Dedifferentiated amniotic fluid mesenchymal stem cell (primary cell): ENCODE measurements around the gene BIN2.
A peak's percentile ranks its signal among the peaks of the same experiment; 100 is the strongest.
"Not testable (repeated sequence)": the region's sequence is repeated elsewhere in the genome, so short reads cannot be mapped to it uniquely, and the experiment has no call there.

Experiments
- DNase-seq: peaks from one replicate; pipeline ENCODE4 v3.0.0-alpha.2; 2016; ENCODE audit errors: extremely low spot score

BIN2 gene

DNA sequence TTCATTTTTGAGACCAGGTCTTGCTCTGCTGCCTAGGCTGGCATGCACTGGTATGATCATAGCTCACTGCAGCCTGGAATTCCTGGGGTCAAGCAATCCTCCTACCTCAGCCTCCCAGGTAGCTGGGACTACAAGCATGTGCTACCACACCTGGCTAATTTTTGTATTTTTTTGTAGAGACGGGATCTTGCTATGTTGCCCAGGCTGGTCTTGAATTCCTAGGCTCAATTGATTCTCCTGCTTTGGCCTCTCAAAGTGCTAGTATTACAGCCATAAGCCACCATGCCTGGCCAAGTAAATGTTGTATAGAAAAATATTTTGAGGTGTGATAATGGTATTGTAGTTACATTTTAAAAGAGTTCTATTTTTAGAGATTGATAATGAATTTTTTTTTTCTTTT lies 12.6 kb downstream of the BIN2 start:
- DNase-seq = no peak

DNA sequence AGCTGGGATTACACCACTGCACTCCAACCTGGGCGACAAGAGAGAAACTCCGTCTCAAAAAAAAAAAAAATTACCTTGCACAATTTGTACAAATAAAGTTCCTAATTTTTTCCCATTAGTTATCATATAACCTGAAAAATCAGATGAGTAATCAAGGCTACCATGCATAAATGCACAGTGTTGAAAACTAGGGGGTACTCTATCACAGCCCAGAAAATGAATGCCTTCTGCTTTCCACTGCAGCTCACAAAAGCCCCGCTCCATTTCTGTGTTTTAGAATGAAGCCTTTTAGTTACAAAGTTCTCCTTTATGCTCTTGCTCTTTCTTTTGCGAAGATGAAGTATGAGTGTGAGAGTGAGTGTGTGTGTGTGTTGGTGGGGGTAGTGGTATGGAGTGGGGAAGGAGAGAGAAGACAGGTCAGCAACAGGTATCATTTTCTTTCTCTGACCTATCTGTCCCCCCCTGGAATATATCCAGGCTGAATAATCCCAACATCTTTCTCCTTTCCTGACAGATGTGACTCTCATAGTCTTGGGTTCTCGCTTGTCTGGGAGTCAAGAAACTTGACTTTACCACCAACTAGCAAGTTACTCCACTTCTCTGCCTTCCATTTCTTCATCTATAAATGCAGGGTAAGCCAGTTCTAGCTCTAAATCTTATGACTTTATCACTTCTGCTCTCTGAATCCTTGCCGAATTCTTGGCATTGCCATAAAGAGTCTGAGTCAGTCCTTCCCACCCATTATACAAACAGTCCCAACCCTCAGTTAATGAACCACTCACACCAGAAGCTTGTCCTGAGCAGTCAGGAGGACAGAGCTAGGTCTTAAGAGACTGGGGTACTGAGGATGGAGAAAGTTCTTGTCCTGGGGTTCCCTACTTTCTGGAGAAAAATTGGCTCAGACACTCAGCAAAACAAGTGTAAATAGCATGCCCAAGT lies 16.1 kb downstream of the BIN2 start:
- DNase-seq = peak; percentile 72

DNA sequence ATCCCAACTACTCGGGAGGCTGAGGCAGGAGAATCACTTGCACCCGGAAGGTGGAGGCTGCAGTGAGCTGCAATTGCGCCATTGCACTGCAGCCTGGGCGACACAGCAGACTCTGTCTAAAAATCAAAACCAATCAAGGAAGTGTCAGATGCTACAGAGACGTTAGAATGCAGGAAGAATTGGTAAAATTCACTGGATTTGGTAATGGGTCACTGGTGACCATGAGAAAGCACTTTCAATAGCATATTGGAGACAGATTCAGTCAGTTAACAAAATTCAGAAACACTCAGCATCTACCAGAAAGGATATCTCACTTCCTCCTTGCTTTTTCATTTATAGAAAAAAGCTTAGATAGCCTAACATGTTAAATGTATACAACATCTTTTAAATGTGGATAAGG lies 17.5 kb downstream of the BIN2 start:
- no peak for DNase-seq

DNA sequence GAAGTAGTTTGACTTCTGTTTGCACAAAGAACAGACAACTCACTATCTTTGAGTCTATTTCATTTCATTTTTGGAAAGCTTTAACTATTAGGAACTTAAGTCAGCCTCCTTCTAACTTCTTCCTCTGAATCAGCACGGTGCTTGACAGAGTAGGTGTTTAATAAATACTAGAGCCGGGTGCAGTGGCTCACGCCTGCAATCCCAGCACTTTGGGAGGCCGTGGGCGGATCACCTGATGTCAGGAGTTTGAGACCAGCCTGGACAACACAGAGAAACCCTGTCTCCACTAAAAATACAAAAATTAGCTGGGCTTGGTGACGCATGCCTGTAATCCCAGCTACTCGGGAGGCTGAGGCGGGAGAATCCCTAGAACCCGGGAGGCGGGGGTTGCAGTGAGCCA lies 23.2 kb downstream of the BIN2 start:
- not testable (repeated sequence) for DNase-seq

DNA sequence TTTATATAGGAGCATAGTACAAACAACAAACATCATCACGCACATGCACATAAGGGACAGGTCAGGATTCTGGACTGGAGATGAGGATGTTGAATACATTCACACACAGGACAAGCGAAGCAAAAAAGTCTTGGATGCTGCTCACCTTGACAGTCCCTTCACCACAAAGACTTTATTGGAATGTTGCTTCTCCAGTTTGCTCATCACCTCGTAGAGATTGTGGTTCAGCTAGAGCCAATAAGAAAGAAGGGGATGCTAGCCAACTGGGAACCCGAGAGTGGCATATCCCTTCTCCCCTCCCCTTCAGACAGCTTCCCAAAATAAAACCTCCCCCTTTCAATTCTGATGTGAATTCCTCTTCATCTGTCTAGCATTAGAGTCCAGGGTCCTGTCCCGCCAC lies 28.3 kb downstream of the BIN2 start:
- no peak for DNase-seq

DNA sequence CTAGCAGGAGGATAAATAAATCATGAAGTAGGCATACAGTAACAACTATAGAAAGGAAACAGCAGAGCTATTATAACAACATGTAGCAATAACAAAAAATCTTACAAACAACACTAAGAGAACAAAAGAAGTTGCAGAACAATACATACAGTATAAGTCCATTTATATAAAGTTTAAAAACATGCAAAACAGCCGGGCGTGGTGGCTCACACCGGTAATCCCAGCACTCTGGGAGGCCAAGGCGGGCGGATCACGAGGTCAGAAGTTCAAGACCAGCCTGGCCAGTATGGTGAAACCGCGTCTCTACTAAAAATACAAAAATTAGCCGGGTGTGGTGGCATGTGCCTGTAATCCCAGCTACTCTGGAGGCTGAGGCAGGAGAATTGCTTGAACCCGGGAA lies 29.9 kb downstream of the BIN2 start:
- not testable (repeated sequence) for DNase-seq

DNA sequence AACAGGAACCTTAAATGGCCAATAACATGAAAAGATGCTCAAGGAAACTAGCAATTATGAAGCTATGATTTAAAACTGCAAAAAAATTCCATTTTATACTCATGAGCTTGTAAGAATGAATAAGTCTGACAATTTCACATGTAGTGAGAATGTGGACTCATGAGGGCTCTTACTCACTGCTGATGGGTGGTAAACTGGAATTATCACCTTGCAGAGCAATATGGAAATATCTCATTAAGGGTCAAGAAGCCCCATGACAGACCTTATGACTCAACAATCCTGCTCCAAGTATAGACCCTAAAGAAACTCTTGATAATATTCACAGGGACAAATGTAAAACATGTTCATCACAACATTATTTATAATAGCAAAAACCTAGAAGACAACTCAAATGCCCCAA lies 30.3 kb downstream of the BIN2 start:
- no peak for DNase-seq

DNA sequence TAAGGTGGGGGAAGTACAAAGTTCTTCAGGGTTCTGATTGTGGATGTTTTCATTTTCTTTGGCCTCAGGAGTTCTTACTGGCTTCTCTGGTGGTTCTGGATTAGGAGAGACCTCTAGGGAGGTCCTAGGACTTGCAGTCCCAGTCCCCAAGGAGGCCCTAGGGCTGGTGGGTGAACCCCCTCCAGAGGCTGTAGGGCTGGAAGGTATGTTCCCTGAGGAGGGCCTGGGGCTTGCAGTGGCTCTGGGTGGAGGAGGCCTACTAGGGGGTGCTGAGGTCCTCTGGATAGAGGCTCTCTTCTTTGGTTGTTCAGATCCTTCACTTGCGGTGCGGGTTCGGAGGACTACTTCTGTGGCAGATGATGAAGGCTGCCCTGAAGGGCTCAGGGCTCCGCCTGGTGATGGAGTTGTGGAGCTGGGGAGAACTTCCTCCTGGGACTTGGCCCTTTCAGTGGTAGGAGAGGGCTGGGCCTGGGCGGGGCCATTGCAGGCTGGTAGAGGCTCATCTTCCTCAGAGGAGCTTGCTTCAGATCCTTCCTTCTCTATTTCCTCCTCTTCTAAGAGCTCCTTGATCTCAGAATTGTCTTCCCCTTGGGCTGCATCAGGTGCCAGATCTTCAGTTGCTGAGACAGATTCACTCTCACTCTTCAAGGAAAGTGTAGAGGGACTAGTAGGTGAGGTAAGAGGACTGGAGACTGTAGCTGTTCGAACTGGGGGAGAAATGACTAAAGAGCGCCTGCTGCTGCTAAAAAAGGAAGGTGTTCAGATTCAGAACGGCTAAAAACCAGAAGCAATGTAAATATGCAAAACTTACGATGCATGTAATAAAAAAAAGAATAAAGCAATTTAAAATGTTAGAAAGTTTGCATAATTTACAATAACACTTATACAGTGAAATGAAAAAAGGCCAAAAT lies 32.1 kb downstream of the BIN2 start:
- DNase-seq = not testable (repeated sequence)

DNA sequence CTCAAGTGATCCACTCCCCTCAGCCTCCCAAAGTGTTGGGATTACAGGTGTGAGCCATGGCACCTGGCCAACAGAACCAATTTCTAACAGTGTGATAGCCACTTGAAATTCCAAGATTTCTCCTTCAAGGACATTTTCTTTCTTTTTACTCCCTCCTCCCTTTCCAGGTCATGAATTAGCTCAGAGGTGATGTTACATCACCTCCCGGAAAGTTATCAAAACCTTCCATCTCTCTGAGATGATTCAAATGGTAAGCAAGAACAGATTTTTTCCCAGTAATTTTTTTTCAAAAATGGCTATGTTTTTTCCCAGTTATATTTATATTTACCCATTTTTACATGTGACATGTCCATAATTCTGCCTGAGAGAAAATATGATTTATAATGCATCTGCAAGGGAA lies 38.1 kb downstream of the BIN2 start:
- DNase-seq = no peak

DNA sequence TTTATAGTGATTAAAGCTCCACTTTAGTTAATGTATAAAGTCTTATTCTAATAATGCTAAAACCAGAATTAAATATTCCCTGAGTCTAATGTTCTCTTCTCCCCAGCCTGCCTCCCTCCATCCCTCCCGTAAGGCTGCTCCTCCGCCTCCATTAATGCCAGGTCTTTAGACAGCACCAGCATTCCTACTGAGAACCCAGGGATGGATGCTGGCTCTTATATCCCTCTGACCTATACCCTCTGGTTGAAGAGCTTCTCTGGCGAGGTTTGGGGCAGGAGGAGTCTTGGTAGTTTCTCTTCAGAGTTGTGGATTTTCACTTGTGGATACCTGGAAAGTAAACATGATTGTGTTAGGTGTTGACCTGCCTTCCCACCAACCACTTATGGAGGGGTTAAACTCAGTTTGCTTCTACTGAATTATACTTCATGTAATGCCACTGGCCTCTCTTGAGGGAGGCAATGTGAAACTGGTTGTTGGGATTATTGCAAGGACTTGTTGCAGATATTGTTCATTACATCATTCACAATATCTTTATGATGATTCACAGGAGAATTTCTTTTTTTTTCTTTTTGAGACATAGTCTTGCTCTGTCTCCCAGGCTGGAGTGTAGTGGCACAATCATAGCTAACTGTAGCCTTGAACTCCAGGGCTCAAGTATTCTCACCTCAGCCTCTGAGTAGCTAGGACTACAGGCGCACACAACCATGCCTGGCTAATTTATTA lies 42.6 kb downstream of the BIN2 start:
- peak; percentile 77 for DNase-seq

DNA sequence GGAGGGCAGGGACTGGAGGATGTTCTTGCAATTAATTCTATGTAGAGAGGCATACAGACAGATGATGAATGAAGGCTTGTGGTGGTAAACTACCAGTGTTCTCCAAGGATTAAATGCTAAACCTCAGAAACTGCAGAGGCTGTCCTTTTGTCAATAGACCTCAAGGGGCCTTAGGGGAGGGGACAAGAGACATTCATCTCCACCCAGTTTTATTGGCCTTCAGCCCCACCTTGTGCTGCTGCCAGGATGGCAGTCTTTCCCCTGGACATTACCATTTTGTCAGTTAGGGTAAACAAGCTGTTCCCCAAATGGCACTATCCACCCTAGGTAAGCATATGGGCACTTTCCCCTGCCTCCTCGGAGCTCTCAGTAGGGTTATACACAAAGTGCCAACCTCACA lies 48.9 kb downstream of the BIN2 start:
- no peak for DNase-seq

DNA sequence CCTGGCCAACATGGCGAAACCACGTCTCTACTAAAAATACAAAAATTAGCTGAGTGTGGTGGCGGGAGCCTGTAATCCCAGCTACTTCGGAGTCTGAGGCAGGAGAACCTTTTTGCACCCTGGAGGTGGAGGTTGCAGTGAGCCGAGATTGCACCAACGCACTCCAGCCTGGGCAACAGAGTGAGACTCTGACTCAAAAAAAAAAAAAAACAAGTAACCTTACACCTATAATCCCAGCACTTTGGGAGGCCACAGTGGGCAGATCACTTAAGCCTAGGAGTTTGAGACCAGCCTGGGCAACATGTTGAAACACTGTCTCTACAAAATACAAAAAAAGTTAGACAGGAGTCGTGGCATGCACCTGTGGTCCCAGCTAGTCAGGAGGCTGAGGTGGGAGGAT lies 51.2 kb downstream of the BIN2 start:
- DNase-seq = not testable (repeated sequence)

DNA sequence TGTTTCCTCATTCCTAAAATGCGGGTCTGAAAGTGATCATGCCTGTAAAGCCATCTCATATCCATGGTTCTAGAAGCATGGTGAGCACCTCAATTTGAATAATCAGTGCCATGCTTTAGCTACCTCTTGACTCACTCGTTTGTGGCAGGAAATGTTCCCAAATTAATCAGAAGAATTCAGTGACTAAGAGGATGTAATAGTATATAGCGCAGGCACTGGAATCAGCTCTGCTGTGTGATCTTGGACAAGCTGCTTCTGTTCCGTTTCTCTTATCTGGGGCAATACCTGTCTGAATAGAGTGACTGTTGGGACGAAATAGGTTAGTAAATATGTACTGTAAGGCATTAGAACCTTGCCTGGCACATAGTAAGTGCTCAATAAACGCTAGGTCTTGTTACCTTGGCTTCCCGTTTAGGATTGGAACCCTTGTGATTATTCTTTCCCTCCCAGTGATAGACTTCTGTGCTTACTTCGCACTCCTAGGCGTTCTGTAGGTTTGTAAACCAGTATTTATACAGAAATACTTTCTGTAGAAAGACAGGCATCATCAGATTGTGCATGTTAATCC lies 52.9 kb downstream of the BIN2 start:
- peak; percentile 68 for DNase-seq

DNA sequence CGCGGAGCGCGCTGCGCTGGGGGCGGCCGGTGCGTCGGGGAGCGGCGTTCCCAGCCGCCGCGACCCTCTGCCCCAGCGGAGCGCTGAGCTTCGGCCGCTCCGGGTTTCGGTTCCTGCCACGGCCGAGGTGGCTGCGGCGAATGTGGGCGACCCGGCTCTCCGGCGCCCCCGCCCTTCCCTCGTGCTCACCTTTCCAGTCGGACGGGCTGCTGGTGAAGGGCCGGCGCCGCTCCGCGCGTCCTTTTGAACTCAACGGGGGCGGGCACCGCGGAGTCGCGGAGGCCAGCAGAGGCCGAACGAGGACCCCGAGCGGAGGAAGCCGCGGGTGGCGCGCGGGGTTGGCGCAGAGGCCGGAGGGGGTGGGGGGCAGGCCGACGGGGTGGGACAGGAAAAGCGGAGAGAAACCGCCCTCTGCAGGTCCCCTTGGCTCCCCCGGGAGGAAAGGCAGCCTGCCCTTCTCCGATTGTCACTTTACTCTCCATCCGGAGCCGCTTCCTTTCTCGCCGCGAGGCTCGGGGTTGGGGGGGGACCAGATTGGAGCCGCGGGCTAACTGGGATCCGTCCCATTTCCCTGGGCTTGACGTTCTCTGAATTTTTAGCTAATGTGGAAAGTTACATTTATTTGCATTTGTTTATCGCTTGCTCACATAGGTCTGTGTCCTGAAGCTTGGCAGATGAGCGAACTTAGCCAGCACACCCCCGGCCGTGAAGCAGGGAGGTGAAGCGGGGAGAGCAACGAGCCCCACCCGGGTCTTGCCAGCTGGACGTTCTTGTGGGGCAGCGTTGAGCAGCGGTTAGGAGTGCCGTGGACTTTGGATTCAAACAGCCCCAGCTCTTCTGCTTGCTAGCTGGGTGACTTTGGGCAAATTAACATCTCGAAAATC lies 53.7 kb downstream of the BIN2 start, which contains the start of gene SMAGP:
Gene SMAGP (minus strand): TSS at position 349 of the 884 bp plus-strand sequence. CDS start 1,137 bp downstream, outside the sequence.
- DNase-seq = no peak

DNA sequence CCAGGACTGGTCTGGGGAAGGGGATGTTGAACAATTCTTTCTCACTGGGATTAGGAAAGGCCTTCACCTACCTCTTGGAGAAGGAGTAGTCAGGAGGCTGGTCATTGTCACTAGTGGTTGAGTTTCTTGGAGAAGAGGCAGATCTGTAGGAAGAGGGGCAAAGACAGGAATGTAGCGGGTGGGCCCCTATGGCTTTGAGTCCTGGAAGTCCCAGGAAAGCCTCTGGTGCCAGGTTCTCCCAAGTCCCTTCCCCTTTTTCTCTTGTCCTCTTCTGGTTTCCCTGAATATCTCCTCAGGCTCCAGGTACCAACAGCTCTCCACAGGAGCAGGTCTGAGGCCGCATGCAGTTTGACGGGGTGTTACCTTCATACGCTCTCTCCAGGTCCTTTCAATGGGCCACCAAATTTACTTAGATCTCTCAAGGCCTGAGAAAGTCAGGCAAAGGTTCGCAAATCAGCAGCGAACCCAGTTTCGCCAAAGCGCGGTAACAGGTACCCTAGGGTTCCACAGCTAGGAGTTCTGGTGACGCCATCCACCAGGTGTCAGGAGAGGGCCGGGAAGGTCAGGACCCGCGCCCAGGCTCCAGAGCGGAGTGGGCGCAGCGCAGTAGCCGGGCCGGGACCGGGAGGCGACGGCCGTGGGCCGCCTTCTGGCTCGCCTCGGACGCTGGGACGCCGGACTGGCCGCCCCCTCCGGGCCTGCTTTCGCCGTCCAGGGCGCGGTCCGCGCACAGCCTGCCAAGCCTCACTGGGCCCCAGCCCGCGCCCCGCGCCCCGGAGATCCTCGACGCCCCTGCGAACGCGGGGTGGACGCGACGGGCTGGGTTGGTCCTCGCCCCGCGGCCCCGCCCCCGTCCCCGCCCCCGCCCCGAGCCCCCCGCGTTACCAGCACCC lies 54.6 kb downstream of the BIN2 start:
- no peak for DNase-seq

DNA sequence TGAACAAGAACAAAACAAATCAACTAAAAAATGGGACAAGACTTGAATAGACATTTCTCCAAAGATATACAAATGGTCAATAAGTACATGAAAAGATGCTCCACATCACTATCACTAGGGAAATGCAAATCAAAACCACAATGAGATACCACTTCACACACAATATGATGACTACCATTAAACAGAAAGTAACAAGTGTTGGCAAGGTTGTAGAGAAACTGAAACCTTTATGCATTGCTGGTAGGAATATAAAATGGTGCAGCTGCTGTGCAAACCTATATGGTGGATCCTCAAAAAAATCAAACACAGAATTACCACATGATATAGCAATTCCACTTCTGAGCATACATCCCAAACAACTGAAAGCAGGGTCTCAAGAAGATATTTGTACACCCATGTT lies 59.0 kb downstream of the BIN2 start:
- no peak for DNase-seq

DNA sequence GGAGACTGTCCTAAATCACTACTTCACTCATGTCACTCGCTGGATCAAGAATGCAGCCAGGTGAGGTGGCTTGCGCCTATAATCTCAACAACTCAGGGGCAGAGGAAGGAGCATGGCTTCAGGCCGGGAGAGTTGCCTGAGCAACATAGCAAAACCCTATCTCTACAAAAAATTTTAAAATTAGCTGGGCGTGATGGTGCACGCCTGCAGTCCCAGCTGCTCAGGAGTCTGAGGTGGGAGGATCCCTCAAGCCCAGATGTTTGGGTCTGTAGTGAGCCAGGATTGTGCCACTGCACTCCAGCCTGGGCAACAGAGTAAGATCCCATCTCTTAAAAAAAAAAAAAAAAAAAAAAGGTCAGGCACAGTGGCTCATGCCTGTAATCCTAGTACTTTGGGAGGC lies 59.7 kb downstream of the BIN2 start:
- no peak for DNase-seq

DNA sequence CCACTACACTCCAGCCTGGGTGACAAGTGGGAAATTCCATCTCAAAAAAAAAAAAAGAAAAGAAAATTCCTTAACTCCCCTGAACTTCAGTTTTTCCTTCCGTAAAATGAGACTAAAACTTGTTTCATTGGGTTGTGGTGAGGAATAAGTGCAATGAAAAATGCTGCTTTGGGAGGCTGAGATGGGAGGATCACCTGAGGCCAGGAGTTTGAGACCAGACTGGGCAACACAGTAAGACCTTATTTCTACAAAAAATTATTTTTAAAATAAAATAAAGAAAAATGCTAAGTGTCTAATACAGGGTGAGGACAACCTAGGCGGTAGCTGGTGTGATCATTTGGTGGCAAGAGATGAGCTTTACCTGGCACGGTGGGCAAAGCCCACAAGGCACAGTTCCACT lies 60.6 kb downstream of the BIN2 start:
- no peak for DNase-seq

DNA sequence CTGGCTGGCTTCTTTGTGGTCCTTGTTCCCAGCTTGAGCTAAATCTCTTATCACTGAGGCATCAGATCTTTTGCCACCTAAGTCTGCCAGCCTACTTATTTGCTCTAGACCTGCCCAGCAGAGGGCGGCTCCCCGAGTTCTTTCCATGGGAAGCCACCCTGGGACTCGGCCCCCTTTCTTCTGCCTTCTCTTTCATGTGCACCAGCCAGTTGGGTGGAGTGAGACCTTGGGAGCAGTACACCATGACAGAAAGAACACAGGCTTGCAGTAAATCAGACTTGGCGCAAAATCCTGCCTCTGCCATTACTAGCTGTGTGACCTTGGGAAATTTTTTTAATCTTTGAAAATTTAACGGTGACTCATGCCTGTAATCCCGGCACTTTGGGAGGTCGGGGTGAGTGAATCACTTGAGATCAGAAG lies 61.2 kb downstream of the BIN2 start:
- no peak for DNase-seq
